SK-N-SH (cell line): Measurements from ENCODE around the gene APP.

ENCODE experiments used
- EP300 ChIP-seq, 2 experiments: IDR thresholded peaks; 2 replicates each; pipeline versions ENCODE4 v1.4.0 to v1.6.1; 2012; ENCODE audit warnings: borderline replicate concordance in 1 of 2, low read depth in 1 of 2, low read length in 1 of 2
- EZH2phosphoT487 ChIP-seq: fragments of 200-600 bp; sonication (generic); IDR thresholded peaks from 2 replicates; pipeline ENCODE4 v1.6.1; 2017; ENCODE audit warnings: low read depth, mixed run types, mild to moderate bottlenecking, antibody characterized with exemption, moderate library complexity, borderline replicate concordance
- JUND ChIP-seq: IDR thresholded peaks from 2 replicates; pipeline ENCODE4 v1.4.0; 2012
- MXI1 ChIP-seq: IDR thresholded peaks from 2 replicates; pipeline ENCODE4 v1.6.1; 2012; ENCODE audit warnings: mild to moderate bottlenecking, low read depth, low read length, improper control_type of control experiment
- NFIC ChIP-seq: IDR thresholded peaks from 2 replicates; pipeline ENCODE4 v1.4.0; 2012; ENCODE audit warnings: borderline replicate concordance
- POLR2AphosphoS5 ChIP-seq: IDR thresholded peaks from 2 replicates; pipeline ENCODE4 v1.6.1; 2012; ENCODE audit warnings: low read depth, low read length
- RCOR1 ChIP-seq: fragments of 150-350 bp; IDR thresholded peaks from 2 replicates; pipeline ENCODE4 v1.6.1; 2017; ENCODE audit warnings: antibody characterized with exemption, low read length
- RFX5 ChIP-seq: IDR thresholded peaks from 2 replicates; pipeline ENCODE4 v1.6.1; 2012; ENCODE audit warnings: mild to moderate bottlenecking, improper control_type of control experiment, low read length
- SIN3A ChIP-seq: IDR thresholded peaks from 2 replicates; pipeline ENCODE4 v1.6.1; 2012; ENCODE audit warnings: low read depth, mild to moderate bottlenecking, low read length, moderate library complexity, borderline replicate concordance
- TAF1 ChIP-seq: IDR thresholded peaks from 2 replicates; pipeline ENCODE4 v1.6.1; 2012; ENCODE audit warnings: low read depth, mild to moderate bottlenecking, low read length, moderate library complexity, borderline replicate concordance
- YY1 ChIP-seq: IDR thresholded peaks from 2 replicates; pipeline ENCODE4 v1.4.0; 2012; ENCODE audit warnings: low read depth, mild to moderate bottlenecking
- TF ChIP-seq, protein P1 (sequence below): fragments of 200-600 bp; sonication (generic); IDR thresholded peaks from 2 replicates; pipeline ENCODE4 v1.6.1; 2017; ENCODE audit warnings: antibody characterized with exemption, mild to moderate bottlenecking, moderate library complexity

DNA sequence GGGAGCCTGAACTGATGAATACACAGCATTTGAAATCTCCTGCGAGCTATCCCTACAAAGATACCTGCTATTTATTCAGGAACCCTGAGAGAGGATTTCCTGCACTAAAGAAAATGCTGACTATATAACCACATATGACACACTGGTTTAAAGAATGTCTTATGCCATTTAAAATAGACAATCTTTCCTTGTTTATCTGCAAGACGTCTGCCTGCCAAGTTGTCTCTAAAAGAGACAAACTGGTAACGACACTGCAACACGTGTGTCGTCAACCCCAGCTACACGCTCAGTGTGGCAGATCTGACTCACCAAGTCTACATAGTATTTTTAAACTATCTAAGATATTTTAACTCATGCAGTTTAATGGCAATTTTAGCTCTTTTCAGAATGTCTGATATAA, 42.7 kb downstream of the APP start:
- TF ChIP-seq POLR2AphosphoS5 (no peak), RFX5 (no peak), EZH2phosphoT487 (no peak), RCOR1 (no peak), SIN3A (no peak), NFIC (no peak), MXI1 (no peak), JUND (no peak), YY1 (no peak), TAF1 (no peak), EP300 (IDR thresholded peaks at IDR 0.05; ENCODE audit: borderline replicate concordance in 1 of 2, low read depth in 1 of 2, low read length in 1 of 2) (no peak)
- TF ChIP-seq, protein P1, sequence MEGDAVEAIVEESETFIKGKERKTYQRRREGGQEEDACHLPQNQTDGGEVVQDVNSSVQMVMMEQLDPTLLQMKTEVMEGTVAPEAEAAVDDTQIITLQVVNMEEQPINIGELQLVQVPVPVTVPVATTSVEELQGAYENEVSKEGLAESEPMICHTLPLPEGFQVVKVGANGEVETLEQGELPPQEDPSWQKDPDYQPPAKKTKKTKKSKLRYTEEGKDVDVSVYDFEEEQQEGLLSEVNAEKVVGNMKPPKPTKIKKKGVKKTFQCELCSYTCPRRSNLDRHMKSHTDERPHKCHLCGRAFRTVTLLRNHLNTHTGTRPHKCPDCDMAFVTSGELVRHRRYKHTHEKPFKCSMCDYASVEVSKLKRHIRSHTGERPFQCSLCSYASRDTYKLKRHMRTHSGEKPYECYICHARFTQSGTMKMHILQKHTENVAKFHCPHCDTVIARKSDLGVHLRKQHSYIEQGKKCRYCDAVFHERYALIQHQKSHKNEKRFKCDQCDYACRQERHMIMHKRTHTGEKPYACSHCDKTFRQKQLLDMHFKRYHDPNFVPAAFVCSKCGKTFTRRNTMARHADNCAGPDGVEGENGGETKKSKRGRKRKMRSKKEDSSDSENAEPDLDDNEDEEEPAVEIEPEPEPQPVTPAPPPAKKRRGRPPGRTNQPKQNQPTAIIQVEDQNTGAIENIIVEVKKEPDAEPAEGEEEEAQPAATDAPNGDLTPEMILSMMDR: no peak
